ENCODE results near the gene BANK1.

DNA sequence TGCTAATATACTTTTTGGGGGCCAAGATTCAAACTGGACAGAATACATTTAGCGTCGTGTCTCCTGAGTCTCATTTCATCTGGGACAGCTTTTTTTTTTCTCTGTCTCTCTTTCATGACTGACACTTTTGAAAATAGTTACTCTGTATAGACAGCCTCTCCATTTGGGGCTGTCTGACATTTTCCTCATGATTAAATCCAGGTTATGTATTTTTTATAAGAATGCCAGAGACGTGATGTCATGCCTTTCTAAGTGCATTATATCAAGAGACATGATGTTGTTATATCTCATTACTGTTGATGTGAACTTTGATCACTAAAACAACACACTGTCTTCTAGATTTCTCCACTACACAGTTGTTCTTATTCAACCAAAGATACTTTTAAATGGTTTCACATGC lies 199.0 kb downstream of the BANK1 start:
- TF ChIP-seq, protein P1, sequence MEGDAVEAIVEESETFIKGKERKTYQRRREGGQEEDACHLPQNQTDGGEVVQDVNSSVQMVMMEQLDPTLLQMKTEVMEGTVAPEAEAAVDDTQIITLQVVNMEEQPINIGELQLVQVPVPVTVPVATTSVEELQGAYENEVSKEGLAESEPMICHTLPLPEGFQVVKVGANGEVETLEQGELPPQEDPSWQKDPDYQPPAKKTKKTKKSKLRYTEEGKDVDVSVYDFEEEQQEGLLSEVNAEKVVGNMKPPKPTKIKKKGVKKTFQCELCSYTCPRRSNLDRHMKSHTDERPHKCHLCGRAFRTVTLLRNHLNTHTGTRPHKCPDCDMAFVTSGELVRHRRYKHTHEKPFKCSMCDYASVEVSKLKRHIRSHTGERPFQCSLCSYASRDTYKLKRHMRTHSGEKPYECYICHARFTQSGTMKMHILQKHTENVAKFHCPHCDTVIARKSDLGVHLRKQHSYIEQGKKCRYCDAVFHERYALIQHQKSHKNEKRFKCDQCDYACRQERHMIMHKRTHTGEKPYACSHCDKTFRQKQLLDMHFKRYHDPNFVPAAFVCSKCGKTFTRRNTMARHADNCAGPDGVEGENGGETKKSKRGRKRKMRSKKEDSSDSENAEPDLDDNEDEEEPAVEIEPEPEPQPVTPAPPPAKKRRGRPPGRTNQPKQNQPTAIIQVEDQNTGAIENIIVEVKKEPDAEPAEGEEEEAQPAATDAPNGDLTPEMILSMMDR (IDR thresholded peaks at IDR 0.05; ENCODE audit: insufficient read depth, low read length), result no peak
- no peak for TF ChIP-seq GABPA (IDR thresholded peaks at IDR 0.05; ENCODE audit: low read depth)

All from HL-60 (cell line).